ENCODE results near the gene ASB11. TPM values are rescaled to one million over a fixed set of nuclear protein-coding genes. Genes with fewer than 3 reads are reported as not detected.

The ASB11 gene
- total RNA-seq, 2 donors from 2014 or later, result not detected

DNA sequence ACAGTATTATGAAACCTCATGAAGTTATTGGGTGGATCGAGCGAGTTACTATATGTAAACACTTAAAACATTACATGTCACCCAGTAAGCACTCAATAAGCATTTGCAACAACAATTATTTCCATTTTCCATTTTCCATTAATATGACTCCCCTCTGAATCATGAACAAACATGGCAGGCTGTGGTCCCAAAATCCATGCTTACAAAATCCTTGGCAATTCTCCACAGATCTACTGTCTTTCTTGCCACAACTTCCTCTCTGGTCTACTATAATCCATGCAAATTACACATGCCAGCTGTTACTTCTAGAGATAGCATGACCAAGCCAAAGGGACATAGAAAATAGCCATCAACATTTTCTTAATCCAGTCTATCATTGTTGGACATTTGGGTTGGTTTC is 22.0 kb downstream of the ASB11 start:
- H3K4me3 Mint-ChIP-seq, result no peak overlapping the region
- H3K27me3 Mint-ChIP-seq (ENCODE audit: insufficient read depth), result no peaks in the 10 kb centered on the region
- no peaks in the 10 kb centered on the region for H3K36me3 Mint-ChIP-seq (ENCODE audit: low read depth)
- 63% methylated on average over 2 of the region's 2 CpGs; no CpG with 5 or more reads in 1 of the 2 experiments for WGBS, 2 experiments (ENCODE audit: insufficient coverage in 1 of 2, insufficient read length in 1 of 2)
- DNase-seq, result no peak
- no peak overlapping the region for H3K4me3 ChIP-seq (ENCODE audit: low read length)
- no peaks in the 10 kb centered on the region for H3K4me1 Mint-ChIP-seq
- no peaks in the 10 kb centered on the region for H3K27me3 ChIP-seq (ENCODE audit: control insufficient read depth, insufficient read depth, low read length, poor library complexity, severe bottlenecking)
- no peak overlapping the region for H3K27ac ChIP-seq (ENCODE audit: low read depth, low read length)
- H3K4me1 ChIP-seq (ENCODE audit: control insufficient read depth, insufficient read depth, low read length), result no peaks in the 10 kb centered on the region
- H3K9ac ChIP-seq (ENCODE audit: extremely low read depth, low read length, poor library complexity, severe bottlenecking), result no peak overlapping the region
- TF ChIP-seq, protein P1, sequence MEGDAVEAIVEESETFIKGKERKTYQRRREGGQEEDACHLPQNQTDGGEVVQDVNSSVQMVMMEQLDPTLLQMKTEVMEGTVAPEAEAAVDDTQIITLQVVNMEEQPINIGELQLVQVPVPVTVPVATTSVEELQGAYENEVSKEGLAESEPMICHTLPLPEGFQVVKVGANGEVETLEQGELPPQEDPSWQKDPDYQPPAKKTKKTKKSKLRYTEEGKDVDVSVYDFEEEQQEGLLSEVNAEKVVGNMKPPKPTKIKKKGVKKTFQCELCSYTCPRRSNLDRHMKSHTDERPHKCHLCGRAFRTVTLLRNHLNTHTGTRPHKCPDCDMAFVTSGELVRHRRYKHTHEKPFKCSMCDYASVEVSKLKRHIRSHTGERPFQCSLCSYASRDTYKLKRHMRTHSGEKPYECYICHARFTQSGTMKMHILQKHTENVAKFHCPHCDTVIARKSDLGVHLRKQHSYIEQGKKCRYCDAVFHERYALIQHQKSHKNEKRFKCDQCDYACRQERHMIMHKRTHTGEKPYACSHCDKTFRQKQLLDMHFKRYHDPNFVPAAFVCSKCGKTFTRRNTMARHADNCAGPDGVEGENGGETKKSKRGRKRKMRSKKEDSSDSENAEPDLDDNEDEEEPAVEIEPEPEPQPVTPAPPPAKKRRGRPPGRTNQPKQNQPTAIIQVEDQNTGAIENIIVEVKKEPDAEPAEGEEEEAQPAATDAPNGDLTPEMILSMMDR (conservative IDR thresholded peaks at IDR 0.05), result no peak
- H3K27ac Mint-ChIP-seq, result no peak overlapping the region
- peaks cover 13% of the 10 kb centered on the region for H3K9me3 Mint-ChIP-seq
- H3K36me3 ChIP-seq (ENCODE audit: control insufficient read depth, insufficient read depth, low read length), result no peaks in the 10 kb centered on the region
- no peaks in the 10 kb centered on the region for H3K9me3 ChIP-seq (ENCODE audit: control insufficient read depth, low read length)

DNA sequence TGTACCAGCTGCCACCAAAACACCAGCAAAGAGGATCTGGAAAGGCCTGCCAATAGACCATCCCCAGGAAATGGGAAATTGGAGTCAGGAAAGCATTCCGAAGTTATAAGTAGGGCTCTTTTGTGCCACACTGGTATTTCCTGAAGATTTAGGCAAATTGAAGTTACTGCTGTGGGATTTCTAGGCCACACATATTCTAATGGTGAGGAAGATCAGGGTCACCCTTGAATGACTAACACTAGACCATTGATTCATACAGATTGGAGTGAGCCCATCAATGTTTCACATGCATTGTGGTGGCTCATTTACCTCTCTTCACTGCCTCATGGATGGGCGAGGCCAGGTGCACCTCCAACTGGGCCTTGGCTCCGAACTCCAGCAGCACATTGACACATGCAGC is 22.6 kb downstream of the ASB11 start:
- H3K27me3 Mint-ChIP-seq (ENCODE audit: insufficient read depth), result no peaks in the 10 kb centered on the region
- H3K4me3 Mint-ChIP-seq, result no peak overlapping the region
- Histone ChIP-seq H3K27me3 (ENCODE audit: control insufficient read depth, insufficient read depth, low read length, poor library complexity, severe bottlenecking) (no peaks in the 10 kb centered on the region), H3K4me3 (ENCODE audit: low read length) (no peak overlapping the region), H3K9me3 (ENCODE audit: control insufficient read depth, low read length) (no peaks in the 10 kb centered on the region), H3K4me1 (ENCODE audit: control insufficient read depth, insufficient read depth, low read length) (no peaks in the 10 kb centered on the region), H3K36me3 (ENCODE audit: control insufficient read depth, insufficient read depth, low read length) (no peaks in the 10 kb centered on the region), H3K27ac (ENCODE audit: low read depth, low read length) (no peak overlapping the region), H3K9ac (ENCODE audit: extremely low read depth, low read length, poor library complexity, severe bottlenecking) (no peak overlapping the region)
- DNase-seq, result no peak
- H3K4me1 Mint-ChIP-seq, result no peaks in the 10 kb centered on the region
- TF ChIP-seq, protein P1 (conservative IDR thresholded peaks at IDR 0.05), result no peak
- WGBS, 2 experiments (ENCODE audit: insufficient coverage in 1 of 2, insufficient read length in 1 of 2), result 94 to 100% methylated on average over 1 to 3 of the region's 3 CpGs
- H3K27ac Mint-ChIP-seq, result no peak overlapping the region
- H3K9me3 Mint-ChIP-seq, result peaks cover 13% of the 10 kb centered on the region
- H3K36me3 Mint-ChIP-seq (ENCODE audit: low read depth), result no peaks in the 10 kb centered on the region

DNA sequence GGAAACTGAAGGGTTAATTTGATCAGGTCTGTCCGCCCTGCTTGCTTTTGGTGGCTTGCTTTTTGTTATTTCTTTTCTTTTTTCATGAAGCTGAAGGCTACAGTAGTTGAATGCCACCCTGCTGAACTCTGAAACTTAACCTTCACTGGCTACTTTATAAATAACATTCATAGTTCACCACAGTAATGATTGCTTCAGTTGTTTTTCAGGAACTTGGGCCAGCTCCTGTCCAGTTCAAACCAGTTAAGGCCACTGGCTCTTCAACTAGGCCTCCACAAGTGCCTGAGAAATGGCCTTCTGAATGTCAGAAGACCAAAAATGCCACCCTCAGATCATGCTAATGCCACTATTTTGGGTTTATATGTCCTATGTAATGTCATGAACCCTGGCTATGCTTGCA is 37.8 kb downstream of the ASB11 start:
- Histone ChIP-seq H3K36me3 (ENCODE audit: control insufficient read depth, insufficient read depth, low read length) (no peaks in the 10 kb centered on the region), H3K4me1 (ENCODE audit: control insufficient read depth, insufficient read depth, low read length) (no peaks in the 10 kb centered on the region), H3K27ac (ENCODE audit: low read depth, low read length) (no peak overlapping the region), H3K27me3 (ENCODE audit: control insufficient read depth, insufficient read depth, low read length, poor library complexity, severe bottlenecking) (no peaks in the 10 kb centered on the region), H3K9me3 (ENCODE audit: control insufficient read depth, low read length) (no peaks in the 10 kb centered on the region), H3K9ac (ENCODE audit: extremely low read depth, low read length, poor library complexity, severe bottlenecking) (no peak overlapping the region), H3K4me3 (ENCODE audit: low read length) (no peak overlapping the region)
- WGBS, 2 experiments (ENCODE audit: insufficient coverage in 1 of 2, insufficient read length in 1 of 2), result 100% methylated on average over 1 of the region's 1 CpG; no CpG with 5 or more reads in 1 of the 2 experiments
- H3K4me1 Mint-ChIP-seq, result no peaks in the 10 kb centered on the region
- no peak for DNase-seq
- TF ChIP-seq, protein P1 (conservative IDR thresholded peaks at IDR 0.05), result no peak
- no peaks in the 10 kb centered on the region for H3K36me3 Mint-ChIP-seq (ENCODE audit: low read depth)
- H3K9me3 Mint-ChIP-seq, result peaks cover 50% of the 10 kb centered on the region
- H3K4me3 Mint-ChIP-seq, result no peak overlapping the region
- no peaks in the 10 kb centered on the region for H3K27me3 Mint-ChIP-seq (ENCODE audit: insufficient read depth)
- no peak overlapping the region for H3K27ac Mint-ChIP-seq

Measured in endodermal cell (in vitro differentiated cells).